Neural progenitor cell (in vitro differentiated cells): Measurements from ENCODE around the gene MCM8. TPM values are rescaled to one million over a fixed set of nuclear protein-coding genes. Genes with fewer than 3 reads are reported as not detected.
A peak's percentile ranks its signal among the peaks of the same experiment; 100 is the strongest.

ENCODE experiments used
- DNase-seq: peaks from one replicate; pipeline ENCODE4 v3.0.0-alpha.2; 2016; ENCODE audit warnings: low spot score
- H2AFZ ChIP-seq: fragments of 200-600 bp; sonication (generic); replicated peaks from 2 replicates; pipeline ENCODE4 v1.6.1; 2016; ENCODE audit warnings: antibody characterized with exemption
- H3F3A ChIP-seq: fragments of 200-600 bp; sonication (generic); 2 replicates; pipeline ENCODE4 v1.6.1; 2016; ENCODE audit warnings: antibody characterized with exemption, low read depth
- H3K27ac ChIP-seq: fragments of 200-600 bp; sonication (generic); 2 replicates; pipeline ENCODE4 v1.5.1; 2016; ENCODE audit warnings: mild to moderate bottlenecking
- H3K27me3 ChIP-seq: fragments of 200-600 bp; sonication (generic); 2 replicates; pipeline ENCODE4 v1.6.1; 2016; ENCODE audit warnings: mild to moderate bottlenecking, moderate library complexity
- H3K36me3 ChIP-seq: fragments of 200-600 bp; sonication (generic); 2 replicates; pipeline ENCODE4 v1.5.1; 2016
- H3K4me1 ChIP-seq: fragments of 200-600 bp; sonication (generic); 2 replicates; pipeline ENCODE4 v1.6.1; 2016; ENCODE audit warnings: mixed run types
- H3K4me2 ChIP-seq: fragments of 200-600 bp; sonication (generic); 2 replicates; pipeline ENCODE4 v1.6.1; 2016
- H3K4me3 ChIP-seq: fragments of 200-600 bp; sonication (generic); 2 replicates; pipeline ENCODE4 v1.5.1; 2016
- H3K79me2 ChIP-seq: fragments of 200-600 bp; sonication (generic); 2 replicates; pipeline ENCODE4 v1.6.1; 2016; ENCODE audit warnings: low read depth
- H3K9ac ChIP-seq: fragments of 200-600 bp; sonication (generic); 2 replicates; pipeline ENCODE4 v1.6.1; 2016
- H3K9me3 ChIP-seq: fragments of 200-600 bp; sonication (generic); 2 replicates; pipeline ENCODE4 v1.5.1; 2016; ENCODE audit warnings: low read depth
- H4K20me1 ChIP-seq: fragments of 200-600 bp; sonication (generic); 2 replicates; pipeline ENCODE4 v1.6.1; 2016; ENCODE audit warnings: low read depth
- H3K27ac Mint-ChIP-seq: 3 replicates; pipeline ENCODE4 v1.8.0; 2021; ENCODE audit warnings: mixed read lengths
- H3K27me3 Mint-ChIP-seq: 2 replicates; pipeline ENCODE4 v1.8.0; 2022; ENCODE audit warnings: low read depth, mild to moderate bottlenecking, inconsistent platforms, moderate library complexity, mixed read lengths; ENCODE audit not compliant: insufficient read depth
- H3K36me3 Mint-ChIP-seq: 3 replicates; pipeline ENCODE4 v1.8.0; 2021; ENCODE audit warnings: mixed read lengths
- H3K4me1 Mint-ChIP-seq: 3 replicates; pipeline ENCODE4 v1.8.0; 2021; ENCODE audit warnings: mixed read lengths
- H3K4me3 Mint-ChIP-seq: 3 replicates; pipeline ENCODE4 v1.8.0; 2021; ENCODE audit warnings: mild to moderate bottlenecking, moderate library complexity, mixed read lengths
- H3K9me3 Mint-ChIP-seq: 3 replicates; pipeline ENCODE4 v1.8.0; 2020; ENCODE audit warnings: mixed read lengths
- EZH2 ChIP-seq: fragments of 200-600 bp; sonication (generic); IDR thresholded peaks from 2 replicates; pipeline ENCODE4 v1.6.1; 2017; ENCODE audit warnings: antibody characterized with exemption, mild to moderate bottlenecking, moderate library complexity
- EZH2phosphoT487 ChIP-seq: fragments of 200-600 bp; sonication (generic); IDR thresholded peaks from 2 replicates; pipeline ENCODE4 v1.6.1; 2017; ENCODE audit warnings: antibody characterized with exemption
- total RNA-seq: library from RNA; depleted of rRNA; stranded (reverse); fragments of >200 nt; gene quantifications from 2 replicates; pipeline ENCODE4 v1.2.3, GENCODE V29; 2015; ENCODE audit warnings: low replicate concordance
- TF ChIP-seq, protein P1 (sequence below): fragments of 200-600 bp; sonication (generic); IDR thresholded peaks from 2 replicates; pipeline ENCODE4 v1.5.1; 2017; ENCODE audit warnings: antibody characterized with exemption, mild to moderate bottlenecking

Gene MCM8
- total RNA-seq, 1 donor from 2014 or later = 45.2 TPM

DNA sequence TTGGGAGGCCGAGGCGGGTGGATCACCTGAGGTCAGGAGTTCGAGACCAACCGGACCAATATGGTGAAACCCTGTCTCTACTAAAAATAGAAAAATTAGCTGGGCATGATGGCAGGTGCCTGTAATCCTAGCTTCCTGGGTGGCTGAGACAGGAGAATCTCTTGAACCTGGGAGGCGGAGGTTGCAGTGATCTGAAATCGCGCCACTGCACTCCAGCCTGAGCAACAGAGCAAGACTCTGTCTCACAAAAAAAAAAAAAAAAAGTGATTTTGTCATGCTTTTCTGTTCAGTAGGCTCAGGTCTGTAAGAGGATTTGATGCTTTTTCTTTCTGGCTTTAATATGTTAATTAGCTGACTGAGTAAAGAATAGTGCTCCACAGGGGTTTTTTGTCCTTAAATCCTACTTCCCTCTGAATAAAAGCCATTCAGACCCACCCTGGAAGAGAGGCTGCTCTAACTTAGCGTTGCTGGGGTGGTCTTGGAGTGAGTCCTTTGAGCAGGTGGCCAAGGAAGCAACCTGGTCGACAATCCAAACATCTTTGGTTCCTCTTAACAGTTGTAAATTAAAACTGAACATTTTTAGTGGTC, 19.0 kb downstream of the MCM8 start:
- Mint-ChIP-seq H3K4me1 (peaks cover 13% of the 10 kb centered on the region), H3K36me3 (peaks cover 25% of the 10 kb centered on the region), H3K27ac (no peak overlapping the region), H3K9me3 (no peaks in the 10 kb centered on the region), H3K4me3 (peak overlapping the region; percentile 25), H3K27me3 (peaks cover 4% of the 10 kb centered on the region)
- DNase-seq = peak; percentile 95
- Histone ChIP-seq H3K36me3 (peaks cover 15% of the 10 kb centered on the region), H2AFZ (no peak overlapping the region), H3K27ac (no peak overlapping the region), H3K4me1 (peaks cover 7% of the 10 kb centered on the region), H3K9ac (no peak overlapping the region), H3K27me3 (peaks cover 42% of the 10 kb centered on the region), H3K79me2 (peaks cover 5% of the 10 kb centered on the region), H3K9me3 (no peaks in the 10 kb centered on the region), H3K4me3 (peak overlapping the region; percentile 3), H3F3A (peaks cover 20% of the 10 kb centered on the region), H3K4me2 (peak overlapping the region; percentile 65), H4K20me1 (peaks cover 81% of the 10 kb centered on the region)
- peak; percentile 56 for TF ChIP-seq EZH2phosphoT487
- no peak for TF ChIP-seq EZH2

DNA sequence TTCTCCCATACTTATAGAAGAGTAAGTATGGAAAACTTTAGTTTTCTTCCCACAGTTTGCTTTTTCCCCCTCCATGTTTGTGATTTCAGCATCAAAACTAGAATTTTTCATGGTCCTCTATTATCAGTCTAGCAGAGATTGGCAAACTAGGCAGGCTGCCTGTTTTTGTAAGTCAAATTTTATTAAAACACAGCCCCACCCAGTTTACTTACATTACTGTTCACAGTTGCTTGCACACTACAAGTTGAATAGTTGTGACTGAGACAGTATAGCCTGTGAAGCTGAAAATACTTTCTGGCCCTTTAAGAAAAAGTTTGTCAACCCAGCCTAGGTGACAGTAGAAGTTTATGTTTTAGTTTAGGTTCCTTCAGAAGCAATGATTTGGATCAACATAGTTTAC, 19.5 kb downstream of the MCM8 start:
- peaks cover 7% of the 10 kb centered on the region for H3K4me1 ChIP-seq
- H2AFZ ChIP-seq = no peak overlapping the region
- Mint-ChIP-seq H3K9me3 (no peaks in the 10 kb centered on the region), H3K4me1 (peaks cover 13% of the 10 kb centered on the region), H3K36me3 (peaks cover 23% of the 10 kb centered on the region), H3K27me3 (peaks cover 4% of the 10 kb centered on the region), H3K4me3 (no peak overlapping the region), H3K27ac (no peak overlapping the region)
- DNase-seq = no peak
- H3K4me2 ChIP-seq = peak overlapping the region; percentile 65
- peaks cover 76% of the 10 kb centered on the region for H4K20me1 ChIP-seq
- H3K27me3 ChIP-seq = peaks cover 42% of the 10 kb centered on the region
- H3K9me3 ChIP-seq = no peaks in the 10 kb centered on the region
- peaks cover 20% of the 10 kb centered on the region for H3F3A ChIP-seq
- peak overlapping the region; percentile 3 for H3K4me3 ChIP-seq
- TF ChIP-seq, protein P1, sequence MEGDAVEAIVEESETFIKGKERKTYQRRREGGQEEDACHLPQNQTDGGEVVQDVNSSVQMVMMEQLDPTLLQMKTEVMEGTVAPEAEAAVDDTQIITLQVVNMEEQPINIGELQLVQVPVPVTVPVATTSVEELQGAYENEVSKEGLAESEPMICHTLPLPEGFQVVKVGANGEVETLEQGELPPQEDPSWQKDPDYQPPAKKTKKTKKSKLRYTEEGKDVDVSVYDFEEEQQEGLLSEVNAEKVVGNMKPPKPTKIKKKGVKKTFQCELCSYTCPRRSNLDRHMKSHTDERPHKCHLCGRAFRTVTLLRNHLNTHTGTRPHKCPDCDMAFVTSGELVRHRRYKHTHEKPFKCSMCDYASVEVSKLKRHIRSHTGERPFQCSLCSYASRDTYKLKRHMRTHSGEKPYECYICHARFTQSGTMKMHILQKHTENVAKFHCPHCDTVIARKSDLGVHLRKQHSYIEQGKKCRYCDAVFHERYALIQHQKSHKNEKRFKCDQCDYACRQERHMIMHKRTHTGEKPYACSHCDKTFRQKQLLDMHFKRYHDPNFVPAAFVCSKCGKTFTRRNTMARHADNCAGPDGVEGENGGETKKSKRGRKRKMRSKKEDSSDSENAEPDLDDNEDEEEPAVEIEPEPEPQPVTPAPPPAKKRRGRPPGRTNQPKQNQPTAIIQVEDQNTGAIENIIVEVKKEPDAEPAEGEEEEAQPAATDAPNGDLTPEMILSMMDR = no peak
- TF ChIP-seq EZH2 = no peak
- TF ChIP-seq EZH2phosphoT487 = no peak
- peaks cover 5% of the 10 kb centered on the region for H3K79me2 ChIP-seq
- no peak overlapping the region for H3K9ac ChIP-seq
- peaks cover 15% of the 10 kb centered on the region for H3K36me3 ChIP-seq
- H3K27ac ChIP-seq = no peak overlapping the region

DNA sequence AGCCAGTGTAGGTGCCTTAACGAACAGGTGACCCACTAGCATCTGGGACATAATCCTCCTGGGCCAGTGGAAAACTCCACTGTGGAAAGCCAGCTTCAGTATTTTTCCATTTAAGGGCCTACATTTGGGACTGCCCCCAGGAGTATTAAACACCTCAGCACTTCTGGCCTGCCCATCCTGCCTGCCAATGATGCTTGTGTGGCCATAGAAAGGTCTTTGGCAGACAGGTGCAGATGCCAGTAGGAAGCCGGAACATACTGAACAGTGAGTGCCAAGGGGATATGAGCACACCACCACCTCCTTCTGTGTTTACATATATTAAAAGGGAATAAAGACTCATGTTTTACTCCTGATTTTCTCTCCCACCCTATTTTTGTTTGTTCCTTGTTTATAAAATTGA, 19.9 kb downstream of the MCM8 start:
- Mint-ChIP-seq H3K27ac (no peak overlapping the region), H3K9me3 (no peaks in the 10 kb centered on the region), H3K4me3 (no peak overlapping the region), H3K4me1 (peaks cover 13% of the 10 kb centered on the region), H3K27me3 (peaks cover 4% of the 10 kb centered on the region), H3K36me3 (peaks cover 21% of the 10 kb centered on the region)
- no peak for DNase-seq
- Histone ChIP-seq H3K9ac (no peak overlapping the region), H4K20me1 (peaks cover 72% of the 10 kb centered on the region), H3K27ac (no peak overlapping the region), H3K9me3 (no peaks in the 10 kb centered on the region), H3F3A (peaks cover 20% of the 10 kb centered on the region), H3K79me2 (peaks cover 5% of the 10 kb centered on the region), H3K4me1 (peaks cover 7% of the 10 kb centered on the region), H3K27me3 (peaks cover 42% of the 10 kb centered on the region), H3K4me3 (no peak overlapping the region), H3K4me2 (no peak overlapping the region), H2AFZ (no peak overlapping the region), H3K36me3 (peaks cover 15% of the 10 kb centered on the region)
- TF ChIP-seq EZH2 = no peak
- TF ChIP-seq, protein P1 = no peak
- TF ChIP-seq EZH2phosphoT487 = no peak

DNA sequence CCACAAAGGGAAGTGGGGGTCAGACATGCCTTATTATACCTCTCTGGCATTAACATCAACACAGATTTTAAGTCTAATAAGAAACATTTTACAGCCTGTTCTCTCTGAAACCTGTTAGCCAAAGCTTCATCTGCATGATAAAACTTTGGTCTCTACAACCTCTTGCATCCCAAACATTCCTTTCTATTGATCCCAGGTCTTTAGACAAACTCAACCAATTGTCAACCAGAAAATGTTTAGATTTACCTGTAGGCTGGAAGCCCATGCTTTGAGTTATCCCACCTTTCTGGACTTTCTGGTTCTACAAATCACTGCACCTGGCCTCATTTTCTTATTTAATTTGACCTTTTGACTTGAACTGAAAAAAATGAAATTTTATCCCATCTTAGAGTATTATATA, 20.8 kb downstream of the MCM8 start:
- no peaks in the 10 kb centered on the region for H3K9me3 Mint-ChIP-seq
- peaks cover 19% of the 10 kb centered on the region for H3K36me3 Mint-ChIP-seq

More for the DNA sequence above, 20.8 kb downstream of the MCM8 start:
- Histone ChIP-seq H3K4me3 (no peak overlapping the region), H3K9me3 (no peaks in the 10 kb centered on the region), H2AFZ (no peak overlapping the region), H3K36me3 (peaks cover 14% of the 10 kb centered on the region), H3K4me1 (peaks cover 7% of the 10 kb centered on the region), H3K79me2 (peaks cover 5% of the 10 kb centered on the region), H3K27ac (no peak overlapping the region), H4K20me1 (peaks cover 63% of the 10 kb centered on the region), H3K4me2 (no peak overlapping the region), H3F3A (peaks cover 20% of the 10 kb centered on the region), H3K9ac (no peak overlapping the region), H3K27me3 (peaks cover 42% of the 10 kb centered on the region)
- Mint-ChIP-seq H3K4me1 (peaks cover 13% of the 10 kb centered on the region), H3K4me3 (no peak overlapping the region), H3K27ac (no peak overlapping the region), H3K27me3 (peaks cover 4% of the 10 kb centered on the region)
- no peak for DNase-seq
- TF ChIP-seq, protein P1 = no peak
- TF ChIP-seq EZH2 (no peak), EZH2phosphoT487 (no peak)
